Activated CD8-positive, alpha-beta T cell treated with anti-CD3 and anti-CD28 coated beads for 36 hours (primary cell): ENCODE measurements around the gene CCDC30. TPM values are rescaled to one million over a fixed set of nuclear protein-coding genes. Genes with fewer than 3 reads are reported as not detected.
"Not testable (repeated sequence)": the region's sequence is repeated elsewhere in the genome, so short reads cannot be mapped to it uniquely, and the experiment has no call there.

Experiments
- ATAC-seq: fragments of 200-7000 bp; cut with Tn5 transposase; one replicate; pipeline ENCODE4 v1.10.0; 2021; ENCODE audit warnings: mild to moderate bottlenecking, moderate library complexity
- CTCF ChIA-PET: fragments of 350-600 bp; sonication (Branson Sonifier 250); formaldehyde crosslinking; loops from one replicate; lab custom pipeline; 2021; ENCODE audit warnings: antibody characterized with exemption; lab: Charles Lee
- POLR2A ChIA-PET: fragments of 350-600 bp; sonication (Branson Sonifier 250); formaldehyde crosslinking; loops from one replicate; lab custom pipeline; 2021; ENCODE audit warnings: antibody characterized with exemption; lab: Charles Lee
- DNase-seq: peaks from one replicate; pipeline ENCODE4 v3.0.0-alpha.2; 2020
- H3K27ac Mint-ChIP-seq: one replicate; pipeline ENCODE4 v1.8.0; 2021; ENCODE audit warnings: mild to moderate bottlenecking, mixed read lengths
- H3K27me3 Mint-ChIP-seq: one replicate; pipeline ENCODE4 v1.8.0; 2021; ENCODE audit warnings: mixed read lengths
- H3K36me3 Mint-ChIP-seq: one replicate; pipeline ENCODE4 v1.8.0; 2021; ENCODE audit warnings: low read depth, mixed read lengths
- H3K4me1 Mint-ChIP-seq: one replicate; pipeline ENCODE4 v1.8.0; 2021; ENCODE audit warnings: low read depth, mixed read lengths
- H3K4me3 Mint-ChIP-seq: one replicate; pipeline ENCODE4 v1.8.0; 2021; ENCODE audit warnings: mild to moderate bottlenecking, moderate library complexity, mixed read lengths
- H3K9me3 Mint-ChIP-seq: one replicate; pipeline ENCODE4 v1.8.0; 2021; ENCODE audit warnings: mixed read lengths
- intact Hi-C: fragments of 100-400 bp; cut with micrococcal nuclease; formaldehyde crosslinking; loops from one replicate; pipeline ENCODE4 v1.10.0; 2022
- total RNA-seq, 2 experiments: library from RNA; stranded (reverse); gene quantifications; one replicate each; pipeline ENCODE4 v1.2.3, GENCODE V29; 2021
- TF ChIP-seq, protein P1 (sequence below): fragments of 200-600 bp; IDR thresholded peaks from one replicate; pipeline ENCODE4 v1.8.0; 2022; ENCODE audit warnings: antibody characterized with exemption, mild to moderate bottlenecking

The CCDC30 gene
- total RNA-seq, 2 experiments from 2014 or later = 0.60 to 3.0 TPM

DNA sequence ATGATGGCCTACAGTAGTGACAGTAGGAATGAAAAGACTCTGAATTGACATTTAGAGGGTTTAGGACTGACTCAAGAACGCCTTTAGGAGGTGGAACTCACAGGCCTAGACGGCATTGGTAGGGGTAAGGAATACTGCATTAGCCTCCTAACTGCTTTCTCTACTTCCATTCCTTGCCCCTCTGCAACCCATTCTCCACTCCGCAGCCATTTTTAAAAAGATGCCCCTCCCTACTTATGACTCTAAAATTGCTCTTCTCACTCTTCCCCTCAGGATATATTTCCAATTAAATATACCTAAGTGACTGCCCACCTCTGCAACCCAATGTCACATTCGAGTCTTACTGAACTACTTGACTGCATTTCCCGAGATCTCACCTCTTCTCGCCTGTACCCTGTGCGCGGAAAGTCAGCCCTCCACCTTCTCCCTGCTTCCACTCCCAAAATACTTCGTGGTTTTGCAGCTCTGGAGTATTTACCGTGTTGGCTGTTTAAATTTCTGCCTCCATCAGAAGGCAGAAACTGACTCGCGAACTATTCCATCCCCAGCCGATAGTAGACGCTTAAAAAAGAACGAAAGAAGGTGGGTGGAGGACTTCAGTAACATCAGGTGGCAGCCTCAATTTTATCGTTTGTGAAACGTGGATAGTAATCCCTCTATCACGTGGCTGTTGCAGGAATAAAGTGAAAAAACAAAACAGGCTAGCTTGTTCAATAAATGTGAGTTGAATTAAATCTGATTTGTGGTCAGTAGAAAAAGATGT lies 218.0 kb downstream of the CCDC30 start:
- Mint-ChIP-seq H3K27me3 (no peaks in the 10 kb centered on the region), H3K4me1 (peaks cover 32% of the 10 kb centered on the region)
- DNase-seq = peak; percentile 34

DNA sequence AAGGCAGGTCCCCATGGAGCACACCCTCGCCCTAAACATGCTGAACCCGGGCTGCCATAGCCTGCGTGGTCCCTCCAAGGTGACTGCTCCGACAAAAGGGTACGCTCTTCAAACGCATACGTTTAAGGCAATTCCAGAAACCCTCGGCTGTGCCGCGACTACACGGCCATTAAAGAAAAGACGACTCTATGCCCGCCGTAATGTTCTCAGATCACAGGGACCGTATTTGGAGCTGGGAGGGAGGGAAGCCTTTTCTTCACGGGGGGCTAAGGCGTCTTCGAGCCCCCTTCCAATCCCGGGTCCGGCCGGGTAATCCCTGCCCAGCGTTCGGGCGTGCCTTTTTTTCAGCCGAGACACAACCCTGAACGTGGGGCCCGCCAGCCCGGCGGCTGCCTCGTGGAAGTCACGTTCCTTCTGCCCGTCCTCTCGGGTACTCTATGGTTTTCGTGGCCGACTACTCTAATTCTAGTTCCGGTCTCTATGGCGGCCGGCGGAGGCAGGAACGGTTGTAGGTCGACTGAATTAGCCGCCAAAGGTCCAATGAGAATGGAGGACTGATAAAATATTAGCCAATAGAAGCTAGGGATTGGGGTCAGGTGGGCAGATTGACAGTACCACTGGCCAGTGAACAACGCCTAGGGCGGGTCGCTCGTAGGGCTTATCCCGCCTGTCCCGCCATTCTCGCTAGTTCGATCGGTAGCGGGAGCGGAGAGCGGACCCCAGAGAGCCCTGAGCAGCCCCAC lies 218.8 kb downstream of the CCDC30 start, which contains the start of gene YBX1:
Gene YBX1, plus strand, starts transcription at position 678 of the 743 bp plus-strand sequence. CDS start 148 bp downstream, outside the sequence.
- intact Hi-C loops = no loop called here
- Mint-ChIP-seq H3K9me3 (no peaks in the 10 kb centered on the region), H3K27ac (peak within 1 kb of the TSS; percentile 94), H3K4me1 (peaks cover 40% of the 10 kb centered on the region), H3K4me3 (peak within 1 kb of the TSS; percentile 98), H3K27me3 (no peaks in the 10 kb centered on the region), H3K36me3 (peaks cover 42% of the 10 kb centered on the region)
- ChIA-PET POLR2A (interaction anchor here (0.6 to 10.5 kb wide), 15 partner anchors 10 to 392 kb away, joined by 3 to 151 read pairs (median 8); partner anchors contain the start of genes C1orf50, CCDC30, ERMAP and P3H1), CTCF (interaction anchor here (0.7 to 3.3 kb wide), 3 partner anchors 10 to 65 kb away, joined by 3 to 17 read pairs (median 3); no protein-coding TSS in a partner anchor)
- TF ChIP-seq, protein P1, sequence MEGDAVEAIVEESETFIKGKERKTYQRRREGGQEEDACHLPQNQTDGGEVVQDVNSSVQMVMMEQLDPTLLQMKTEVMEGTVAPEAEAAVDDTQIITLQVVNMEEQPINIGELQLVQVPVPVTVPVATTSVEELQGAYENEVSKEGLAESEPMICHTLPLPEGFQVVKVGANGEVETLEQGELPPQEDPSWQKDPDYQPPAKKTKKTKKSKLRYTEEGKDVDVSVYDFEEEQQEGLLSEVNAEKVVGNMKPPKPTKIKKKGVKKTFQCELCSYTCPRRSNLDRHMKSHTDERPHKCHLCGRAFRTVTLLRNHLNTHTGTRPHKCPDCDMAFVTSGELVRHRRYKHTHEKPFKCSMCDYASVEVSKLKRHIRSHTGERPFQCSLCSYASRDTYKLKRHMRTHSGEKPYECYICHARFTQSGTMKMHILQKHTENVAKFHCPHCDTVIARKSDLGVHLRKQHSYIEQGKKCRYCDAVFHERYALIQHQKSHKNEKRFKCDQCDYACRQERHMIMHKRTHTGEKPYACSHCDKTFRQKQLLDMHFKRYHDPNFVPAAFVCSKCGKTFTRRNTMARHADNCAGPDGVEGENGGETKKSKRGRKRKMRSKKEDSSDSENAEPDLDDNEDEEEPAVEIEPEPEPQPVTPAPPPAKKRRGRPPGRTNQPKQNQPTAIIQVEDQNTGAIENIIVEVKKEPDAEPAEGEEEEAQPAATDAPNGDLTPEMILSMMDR = no peak
- DNase-seq (peak; percentile 96), ATAC-seq (peak; percentile 95)

More for the DNA sequence above, 218.0 kb downstream of the CCDC30 start:
- CTCF ChIA-PET = interaction anchor here (0.7 to 3.3 kb wide), 3 partner anchors 11 to 64 kb away, joined by 3 to 17 read pairs (median 3); no protein-coding TSS in a partner anchor
- TF ChIP-seq, protein P1 = no peak
- intact Hi-C loops = no loop called here
- peak overlapping the region; percentile 94 for H3K27ac Mint-ChIP-seq
- H3K9me3 Mint-ChIP-seq = no peaks in the 10 kb centered on the region
- peaks cover 39% of the 10 kb centered on the region for H3K36me3 Mint-ChIP-seq
- peak overlapping the region; percentile 84 for H3K4me3 Mint-ChIP-seq
- no peak for ATAC-seq
- POLR2A ChIA-PET = interaction anchor here (0.6 to 10.5 kb wide), 8 partner anchors 9 to 224 kb away, joined by 3 to 151 read pairs (median 6); partner anchors contain the start of genes ERMAP, PPCS, PPIH and SVBP

DNA sequence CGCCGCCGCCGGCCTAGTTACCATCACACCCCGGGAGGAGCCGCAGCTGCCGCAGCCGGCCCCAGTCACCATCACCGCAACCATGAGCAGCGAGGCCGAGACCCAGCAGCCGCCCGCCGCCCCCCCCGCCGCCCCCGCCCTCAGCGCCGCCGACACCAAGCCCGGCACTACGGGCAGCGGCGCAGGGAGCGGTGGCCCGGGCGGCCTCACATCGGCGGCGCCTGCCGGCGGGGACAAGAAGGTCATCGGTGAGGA lies 219.3 kb downstream of the CCDC30 start:
- ChIA-PET CTCF (interaction anchor here (1.3 to 3.3 kb wide), 2 partner anchors 9 to 24 kb away, joined by 8 to 17 read pairs; partner anchors contain the start of gene PPIH), POLR2A (interaction anchor here (1.2 to 10.5 kb wide), 15 partner anchors 10 to 391 kb away, joined by 3 to 151 read pairs (median 12); partner anchors contain the start of genes C1orf50, CCDC30, CLDN19 and ERMAP)
- H3K36me3 Mint-ChIP-seq = peaks cover 46% of the 10 kb centered on the region
- intact Hi-C loops, DNase-seq, H3K27me3 Mint-ChIP-seq, H3K9me3 Mint-ChIP-seq: not testable (repeated sequence)
- H3K27ac Mint-ChIP-seq = peak overlapping the region; percentile 94
- peak; percentile 7 for ATAC-seq
- H3K4me1 Mint-ChIP-seq = peaks cover 43% of the 10 kb centered on the region
- H3K4me3 Mint-ChIP-seq = peak overlapping the region; percentile 84

DNA sequence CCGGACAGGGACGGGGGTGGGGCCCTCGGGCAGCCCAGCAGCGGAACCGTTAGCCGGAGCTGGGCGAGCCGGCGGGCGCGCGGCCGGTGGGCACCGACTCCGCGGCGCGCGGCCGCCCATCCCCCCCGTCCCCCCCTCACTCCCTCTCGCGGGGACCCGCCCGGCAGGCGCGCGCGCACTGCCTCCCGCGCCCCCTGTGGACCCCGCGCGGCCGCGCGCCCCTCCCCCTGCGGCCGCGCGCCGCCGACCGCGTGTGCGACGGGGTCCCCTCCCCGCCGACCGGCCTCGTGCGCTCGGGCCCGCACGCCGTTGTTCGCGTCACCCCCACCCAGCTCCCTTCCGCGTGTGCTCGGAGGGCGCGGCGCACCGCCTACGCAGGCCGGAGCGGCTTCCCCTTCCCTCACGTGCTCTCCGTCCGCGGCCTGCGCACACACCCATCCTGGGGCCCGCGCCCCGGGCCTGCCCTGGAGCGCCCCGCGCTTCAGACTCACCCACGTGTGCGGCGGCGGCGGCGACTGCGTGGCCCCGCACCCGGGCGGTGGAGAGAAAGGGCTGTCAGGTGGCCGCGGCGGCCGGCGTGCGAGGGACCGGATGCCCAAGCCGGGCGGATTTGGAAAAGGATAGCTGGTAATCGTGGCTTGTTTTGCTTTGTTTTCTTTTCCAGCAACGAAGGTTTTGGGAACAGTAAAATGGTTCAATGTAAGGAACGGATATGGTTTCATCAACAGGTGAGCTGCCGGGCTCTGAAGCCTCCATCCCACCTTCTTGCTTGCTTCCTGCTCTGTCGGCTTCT lies 219.8 kb downstream of the CCDC30 start:
- no peaks in the 10 kb centered on the region for H3K9me3 Mint-ChIP-seq
- H3K4me1 Mint-ChIP-seq = peaks cover 49% of the 10 kb centered on the region
- peak; percentile 65 for DNase-seq
- H3K4me3 Mint-ChIP-seq = peak overlapping the region; percentile 98
- intact Hi-C loops = no loop called here
- TF ChIP-seq, protein P1 = no peak
- POLR2A ChIA-PET = interaction anchor here (0.6 to 10.5 kb wide), 20 partner anchors 10 to 391 kb away, joined by 3 to 151 read pairs (median 5); partner anchors contain the start of genes C1orf50, CCDC30, CLDN19 and ERMAP
- H3K27ac Mint-ChIP-seq = peak overlapping the region; percentile 94
- peaks cover 51% of the 10 kb centered on the region for H3K36me3 Mint-ChIP-seq
- ATAC-seq = peak; percentile 15
- CTCF ChIA-PET = interaction anchor here (1.3 to 3.3 kb wide), 5 partner anchors 9 to 83 kb away, joined by 3 to 17 read pairs (median 6); partner anchors contain the start of genes P3H1 and PPIH
- no peaks in the 10 kb centered on the region for H3K27me3 Mint-ChIP-seq
